Stimulated activated CD4-positive, alpha-beta T cell treated with anti-CD3 and anti-CD28 coated beads, Interleukin-2, amount 100 ng/mL, for 48 hours (primary cell): Measurements from ENCODE around the gene EMX2.

ENCODE experiments used
- DNase-seq, 2 donors: peaks; one replicate each; pipeline ENCODE4 v3.0.0-alpha.2; 2020

Gene EMX2

GRCh38 chr10:117545141-117546019, 2.8 kb downstream of the EMX2 start:
- no peak for DNase-seq

DNA sequence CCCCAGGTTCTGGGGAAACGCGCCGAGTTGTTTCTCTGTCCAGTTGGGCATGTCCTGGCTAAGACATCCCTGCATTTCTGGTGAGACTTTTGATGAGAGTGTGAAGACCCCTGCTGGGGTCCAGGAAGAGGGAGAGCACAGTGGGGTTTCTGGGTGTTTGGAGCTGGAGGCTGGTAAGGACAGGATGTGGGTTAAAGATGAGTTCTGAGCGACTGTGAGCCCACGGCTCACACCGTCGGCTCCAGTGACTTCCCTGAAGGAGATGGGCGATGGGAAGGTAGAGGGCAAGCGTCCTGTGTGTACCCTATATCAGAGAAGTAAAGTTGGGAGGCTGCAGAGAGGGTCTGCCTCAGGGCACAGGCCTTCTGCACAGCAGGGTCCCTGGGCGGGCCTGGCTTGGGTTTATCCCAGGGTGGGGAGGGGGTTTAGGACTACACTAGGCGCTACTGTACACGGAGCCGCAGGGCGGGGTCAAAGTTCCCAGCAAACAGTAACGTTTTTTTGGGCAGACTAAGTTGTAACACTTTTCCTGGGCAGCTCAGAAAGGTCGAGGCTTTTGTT, 3.6 kb downstream of the EMX2 start:
- DNase-seq: no peak

GRCh38 chr10:117546581-117547015, 4.1 kb downstream of the EMX2 start:
- DNase-seq: no peak

GRCh38 chr10:117547016-117547715, 4.6 kb downstream of the EMX2 start:
- no peak for DNase-seq

GRCh38 chr10:117547716-117548668, 5.4 kb downstream of the EMX2 start:
- no peak for DNase-seq

DNA sequence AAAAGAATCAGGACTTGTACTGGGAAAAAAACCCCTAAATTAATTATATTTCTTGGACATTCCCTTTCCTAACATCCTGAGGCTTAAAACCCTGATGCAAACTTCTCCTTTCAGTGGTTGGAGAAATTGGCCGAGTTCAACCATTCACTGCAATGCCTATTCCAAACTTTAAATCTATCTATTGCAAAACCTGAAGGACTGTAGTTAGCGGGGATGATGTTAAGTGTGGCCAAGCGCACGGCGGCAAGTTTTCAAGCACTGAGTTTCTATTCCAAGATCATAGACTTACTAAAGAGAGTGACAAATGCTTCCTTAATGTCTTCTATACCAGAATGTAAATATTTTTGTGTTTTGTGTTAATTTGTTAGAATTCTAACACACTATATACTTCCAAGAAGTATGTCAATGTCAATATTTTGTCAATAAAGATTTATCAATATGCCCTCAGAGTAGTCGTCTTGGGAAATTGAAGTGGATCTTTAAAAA, 6.6 kb downstream of the EMX2 start:
- DNase-seq: no peak

- no peak for DNase-seq
Observed at GRCh38 chr10:117550076-117550475, 7.5 kb downstream of the EMX2 start.

DNA sequence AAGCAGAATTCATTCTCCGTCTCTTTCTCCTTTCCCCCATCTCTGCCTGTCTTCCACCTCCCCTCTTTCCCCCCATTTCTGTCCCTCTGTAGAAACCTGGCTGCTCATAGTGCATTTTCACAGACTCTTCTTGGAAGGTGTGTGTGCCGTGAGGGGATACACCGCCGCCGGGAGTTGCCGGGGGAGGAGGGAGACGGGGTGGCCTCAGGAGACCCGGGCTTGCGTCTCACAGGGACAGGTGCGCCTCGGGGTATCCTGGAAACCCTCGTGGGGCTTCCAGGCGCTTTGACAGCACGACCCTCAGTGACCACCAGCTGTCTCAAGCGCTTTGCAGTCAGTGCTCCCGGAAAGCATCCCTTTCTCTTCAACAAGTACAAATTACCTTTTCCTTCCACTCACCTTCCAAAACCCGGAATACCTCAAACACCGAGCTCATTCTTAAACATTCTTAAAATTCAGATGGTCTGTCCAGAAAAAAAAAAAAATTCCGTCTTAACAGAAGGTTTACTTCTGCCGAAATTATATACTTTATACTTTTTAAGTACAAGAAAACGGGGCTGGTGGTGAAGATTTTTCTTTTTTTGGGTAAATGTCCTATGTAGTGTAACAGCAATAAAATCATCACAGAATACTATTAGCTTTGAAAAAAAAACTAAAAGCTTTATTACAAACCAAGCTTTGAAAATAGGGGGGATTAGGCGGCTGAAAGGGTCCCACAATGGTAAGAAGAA, 8.2 kb downstream of the EMX2 start:
- DNase-seq: no peak

DNA sequence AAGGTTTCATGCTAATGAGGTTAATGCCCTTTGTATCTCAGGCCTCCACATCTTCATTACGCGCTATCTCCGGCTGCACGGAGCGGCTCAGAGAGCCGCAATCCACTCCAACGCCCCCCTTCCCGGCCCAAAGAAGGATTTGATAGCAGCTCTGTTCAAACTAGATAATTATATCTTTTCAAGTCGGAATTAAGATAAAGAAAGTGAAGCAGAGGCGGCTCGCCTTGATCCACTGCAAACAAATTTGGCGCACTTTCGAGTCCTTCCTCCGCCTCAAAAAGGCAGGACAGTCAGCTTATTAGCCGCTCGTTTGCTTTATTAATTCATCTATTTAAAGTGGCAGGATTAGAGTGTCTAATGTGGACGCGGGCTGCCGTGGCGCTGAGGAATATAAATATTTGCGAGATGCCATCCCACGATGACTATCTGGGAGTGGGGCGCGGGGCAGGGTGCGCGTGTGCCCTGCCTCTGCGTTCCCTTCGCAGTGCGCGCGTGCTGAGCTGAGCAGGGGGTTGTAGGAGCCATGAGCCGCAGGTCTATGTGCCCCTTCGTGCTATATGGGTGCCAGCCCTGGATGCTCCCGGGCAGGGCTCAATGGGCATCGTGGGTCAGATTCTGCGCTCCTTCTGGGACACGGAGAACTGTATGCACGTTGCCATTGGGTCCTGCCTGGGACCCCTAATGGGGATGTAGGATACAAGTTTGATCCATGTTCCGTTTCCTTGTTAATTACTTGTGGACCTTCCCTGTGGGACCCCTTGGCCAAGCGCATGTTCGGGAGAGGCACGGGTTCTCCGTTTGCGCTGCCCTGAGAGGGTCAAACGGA, 9.0 kb downstream of the EMX2 start:
- no peak for DNase-seq

DNA sequence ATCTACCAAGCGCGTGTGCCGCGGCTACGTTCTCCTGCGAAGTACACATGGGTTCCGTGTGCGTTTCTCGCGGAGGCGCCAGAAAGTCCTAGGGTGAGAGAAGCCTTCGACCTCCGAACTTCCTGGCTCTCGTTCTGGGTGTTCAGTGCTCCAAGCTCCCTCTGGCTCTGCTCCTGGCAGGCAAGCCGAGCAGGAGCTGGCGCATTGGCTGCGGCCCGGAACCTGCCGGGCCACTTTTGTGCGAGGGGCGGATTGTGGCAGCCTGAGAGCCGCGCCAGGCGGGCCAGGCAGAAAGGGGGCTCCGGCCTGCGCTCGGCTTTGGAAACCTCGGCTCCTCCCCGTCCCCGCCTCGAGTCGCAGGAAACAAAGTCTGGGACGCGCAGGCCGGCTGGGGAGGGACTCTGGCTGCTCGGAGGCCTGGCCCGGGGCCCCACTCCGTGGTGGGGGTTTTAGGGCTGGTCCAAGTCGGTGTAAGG, 9.6 kb downstream of the EMX2 start:
- no peak for DNase-seq

- DNase-seq: no peak
Observed at GRCh38 chr10:117552701-117553141, 10.2 kb downstream of the EMX2 start.

- no peak for DNase-seq
Observed at GRCh38 chr10:117553142-117553814, 10.7 kb downstream of the EMX2 start.

DNA sequence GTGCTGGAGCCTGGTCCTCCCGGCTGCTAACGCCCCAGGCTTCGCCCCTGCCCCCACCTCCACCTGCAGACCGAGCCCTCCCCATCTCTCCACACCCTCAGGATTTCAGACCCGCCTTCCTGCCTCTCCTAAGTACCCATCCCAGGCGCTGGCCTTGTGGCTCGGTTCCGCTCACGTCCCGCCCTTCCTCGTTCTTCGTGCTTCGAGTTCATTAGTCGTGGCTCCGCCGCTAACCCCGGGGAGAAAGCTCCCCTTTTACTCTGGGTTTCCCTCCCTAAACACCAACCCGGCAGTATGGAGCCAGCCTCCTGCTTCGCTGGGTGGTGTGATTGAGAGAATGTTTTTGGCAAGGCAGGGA, 11.2 kb downstream of the EMX2 start:
- no peak for DNase-seq

- no peak for DNase-seq
Observed at GRCh38 chr10:117554241-117554814, 11.8 kb downstream of the EMX2 start.

DNA sequence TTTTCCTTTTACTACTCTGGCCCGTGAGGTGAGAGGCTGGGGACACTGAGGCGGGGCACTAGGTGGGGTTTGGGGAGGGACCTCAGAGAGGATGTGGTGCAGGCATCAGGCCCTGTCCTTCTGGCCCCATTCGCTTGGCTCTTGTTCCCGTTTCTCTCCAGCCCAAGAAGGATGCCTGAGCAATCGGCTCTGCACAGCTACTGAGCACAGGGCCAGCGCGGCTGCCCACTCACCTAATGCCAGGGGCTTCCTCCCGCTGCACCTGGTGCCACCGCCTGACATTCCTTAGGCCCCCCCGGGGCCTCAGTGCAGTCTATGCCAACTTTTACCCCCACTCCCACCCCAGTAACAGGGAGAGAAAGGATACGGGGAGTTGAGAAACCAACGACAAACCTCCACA, 12.5 kb downstream of the EMX2 start:
- no peak for DNase-seq

DNA sequence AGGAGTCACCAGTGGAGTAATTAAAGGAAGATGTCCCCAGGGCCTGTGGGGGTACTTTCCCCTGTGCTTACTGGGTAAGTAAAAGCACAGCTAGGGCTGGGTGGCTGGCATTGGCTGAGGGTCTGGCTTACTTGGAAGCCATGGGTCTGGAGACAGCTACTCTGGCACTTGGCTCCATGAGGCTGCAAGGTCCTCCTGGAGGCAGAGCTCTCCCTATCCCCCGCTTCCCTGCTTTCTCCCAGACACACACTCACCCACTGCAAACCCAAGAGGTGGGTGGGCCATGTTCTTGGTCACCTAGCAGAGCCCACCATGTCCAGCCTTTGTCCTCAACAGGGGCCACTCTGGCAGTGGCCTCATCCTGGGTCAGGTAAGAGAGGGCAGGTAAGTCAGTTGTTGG, 13.3 kb downstream of the EMX2 start:
- no peak for DNase-seq

- no peak for DNase-seq
Observed at GRCh38 chr10:117556356-117556755, 13.8 kb downstream of the EMX2 start.

DNA sequence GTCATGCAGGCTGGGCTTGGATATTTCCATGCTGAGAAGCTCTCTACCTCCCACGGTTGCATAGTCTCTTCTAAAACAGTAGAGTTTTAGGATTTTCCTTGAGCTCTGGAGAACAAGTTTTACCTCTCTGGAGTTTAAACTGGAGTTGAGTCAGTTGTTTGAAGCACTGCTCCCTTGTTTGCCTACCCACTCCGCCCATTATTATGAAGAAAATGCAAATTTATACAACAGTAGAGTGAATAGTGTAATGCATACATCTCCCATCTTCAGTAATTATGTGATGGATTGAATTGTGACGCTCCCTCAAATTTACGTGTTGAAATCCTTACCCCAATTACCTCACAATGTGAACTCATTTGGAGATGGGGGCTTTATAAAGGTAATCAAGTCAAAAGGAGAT, 17.2 kb downstream of the EMX2 start:
- DNase-seq: no peak

GRCh38 chr10:117560942-117561341, 18.4 kb downstream of the EMX2 start:
- DNase-seq: no peak

DNA sequence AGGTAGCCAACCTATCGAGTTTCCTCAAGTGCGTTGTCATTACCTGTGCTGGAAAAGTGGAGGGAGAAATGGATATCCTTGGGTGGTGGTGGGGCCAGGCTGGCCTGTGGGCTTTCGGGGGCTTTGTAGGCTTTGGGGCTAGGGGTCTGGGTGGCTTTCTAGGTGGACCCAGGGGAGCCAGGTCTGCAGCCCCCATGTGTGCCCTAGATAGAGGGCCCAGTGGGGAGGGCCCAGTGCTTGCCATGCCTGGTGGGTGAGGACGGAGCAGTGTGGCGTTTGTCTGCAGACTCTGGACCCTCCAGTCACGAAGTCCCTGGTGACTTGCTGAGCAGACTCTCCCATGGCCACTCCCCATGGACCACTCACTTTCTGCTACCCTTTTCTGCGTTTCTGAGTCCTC, 19.7 kb downstream of the EMX2 start:
- no peak for DNase-seq
